ENCODE measurements around the gene BEAN1.

DNA sequence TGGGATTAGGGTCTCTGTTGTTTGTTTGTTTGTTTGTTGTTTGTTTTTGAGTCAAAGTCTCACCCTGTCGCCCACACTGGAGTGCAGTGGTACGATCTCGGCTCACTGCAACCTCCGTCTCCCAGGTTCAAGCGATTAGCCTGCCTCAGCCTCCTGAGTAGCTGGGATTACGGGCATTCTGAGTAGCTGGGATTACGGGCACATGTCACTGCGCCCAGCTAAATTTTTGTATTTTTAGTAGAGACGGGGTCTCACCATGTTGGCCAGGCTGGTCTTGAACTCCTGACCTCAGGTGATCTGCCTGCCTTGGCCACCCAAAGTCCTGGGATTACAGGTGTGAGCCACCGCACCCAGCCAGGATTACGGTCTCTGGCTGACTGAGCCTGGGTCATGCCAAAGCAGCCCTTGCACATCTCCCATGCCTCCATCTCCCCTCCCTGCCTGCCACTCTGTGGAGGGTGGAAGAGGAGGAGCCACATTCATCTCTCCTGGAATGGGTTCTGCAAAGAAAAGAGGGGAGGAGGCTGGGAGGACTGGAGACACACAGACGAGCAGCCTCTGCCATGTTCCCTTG is 59.2 kb downstream of the BEAN1 start:
- TF ChIP-seq CTCF (IDR thresholded peaks at IDR 0.05) (no peak), POLR2A (IDR thresholded peaks at IDR 0.05) (no peak)
